Measurements from ENCODE around the gene DHRS7.

DNA sequence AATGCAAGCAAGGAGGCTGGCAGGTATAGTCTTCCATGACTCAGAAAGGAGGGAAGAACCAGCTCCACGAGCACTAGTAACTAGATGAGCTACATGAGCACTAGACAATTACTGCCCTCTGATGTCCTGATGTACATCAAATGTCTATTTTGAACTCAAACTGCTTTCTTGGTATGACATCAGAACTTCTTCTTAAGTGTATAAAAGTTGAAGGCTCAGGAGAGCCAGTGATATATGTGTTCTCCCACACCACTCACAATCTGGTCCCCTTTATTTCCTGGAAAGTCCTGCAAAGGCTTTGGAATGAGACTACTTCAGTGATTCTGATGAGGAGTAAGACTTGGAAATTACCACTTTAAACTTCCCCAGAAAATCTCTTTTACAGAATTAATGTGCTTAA lies 18.5 kb upstream of the DHRS7 start:
- TF ChIP-seq, protein P1, sequence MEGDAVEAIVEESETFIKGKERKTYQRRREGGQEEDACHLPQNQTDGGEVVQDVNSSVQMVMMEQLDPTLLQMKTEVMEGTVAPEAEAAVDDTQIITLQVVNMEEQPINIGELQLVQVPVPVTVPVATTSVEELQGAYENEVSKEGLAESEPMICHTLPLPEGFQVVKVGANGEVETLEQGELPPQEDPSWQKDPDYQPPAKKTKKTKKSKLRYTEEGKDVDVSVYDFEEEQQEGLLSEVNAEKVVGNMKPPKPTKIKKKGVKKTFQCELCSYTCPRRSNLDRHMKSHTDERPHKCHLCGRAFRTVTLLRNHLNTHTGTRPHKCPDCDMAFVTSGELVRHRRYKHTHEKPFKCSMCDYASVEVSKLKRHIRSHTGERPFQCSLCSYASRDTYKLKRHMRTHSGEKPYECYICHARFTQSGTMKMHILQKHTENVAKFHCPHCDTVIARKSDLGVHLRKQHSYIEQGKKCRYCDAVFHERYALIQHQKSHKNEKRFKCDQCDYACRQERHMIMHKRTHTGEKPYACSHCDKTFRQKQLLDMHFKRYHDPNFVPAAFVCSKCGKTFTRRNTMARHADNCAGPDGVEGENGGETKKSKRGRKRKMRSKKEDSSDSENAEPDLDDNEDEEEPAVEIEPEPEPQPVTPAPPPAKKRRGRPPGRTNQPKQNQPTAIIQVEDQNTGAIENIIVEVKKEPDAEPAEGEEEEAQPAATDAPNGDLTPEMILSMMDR (IDR thresholded peaks at IDR 0.05; ENCODE audit: low read depth, low read length, poor library complexity, severe bottlenecking), result no peak
- TF ChIP-seq EZH2phosphoT487 (IDR thresholded peaks at IDR 0.05; ENCODE audit: borderline replicate concordance, low read length), result no peak
